ENCODE data around the gene UCN.

DNA sequence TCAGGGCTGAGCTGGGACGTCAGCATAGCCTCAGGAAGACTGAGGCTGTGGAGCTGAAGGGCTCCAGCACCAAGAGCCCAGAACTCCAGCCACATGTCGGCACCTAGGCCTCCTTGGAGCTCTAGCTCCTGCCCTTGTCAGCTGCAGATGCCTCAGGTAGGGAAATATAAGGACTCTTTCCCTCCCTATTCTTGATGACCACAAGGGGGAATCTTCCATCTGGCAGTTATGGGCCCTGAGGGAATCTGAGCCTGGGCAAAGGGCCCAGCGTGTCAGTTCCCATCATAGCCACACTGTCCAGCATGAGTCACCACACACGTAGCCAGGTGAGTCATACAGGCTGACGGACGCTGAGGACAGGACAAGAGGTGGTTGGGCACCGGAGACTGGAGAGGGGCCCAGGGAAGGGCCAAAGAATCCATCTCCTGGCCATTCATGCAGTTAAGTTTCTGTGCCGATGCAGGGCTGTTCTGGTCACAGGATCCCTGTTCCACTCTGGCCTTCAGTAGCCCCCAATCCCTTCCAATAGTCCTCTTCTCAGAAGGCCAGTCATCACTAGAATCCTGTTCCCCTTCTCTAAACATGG is 12.8 kb upstream of the UCN start:
- TF ChIP-seq, protein P1, sequence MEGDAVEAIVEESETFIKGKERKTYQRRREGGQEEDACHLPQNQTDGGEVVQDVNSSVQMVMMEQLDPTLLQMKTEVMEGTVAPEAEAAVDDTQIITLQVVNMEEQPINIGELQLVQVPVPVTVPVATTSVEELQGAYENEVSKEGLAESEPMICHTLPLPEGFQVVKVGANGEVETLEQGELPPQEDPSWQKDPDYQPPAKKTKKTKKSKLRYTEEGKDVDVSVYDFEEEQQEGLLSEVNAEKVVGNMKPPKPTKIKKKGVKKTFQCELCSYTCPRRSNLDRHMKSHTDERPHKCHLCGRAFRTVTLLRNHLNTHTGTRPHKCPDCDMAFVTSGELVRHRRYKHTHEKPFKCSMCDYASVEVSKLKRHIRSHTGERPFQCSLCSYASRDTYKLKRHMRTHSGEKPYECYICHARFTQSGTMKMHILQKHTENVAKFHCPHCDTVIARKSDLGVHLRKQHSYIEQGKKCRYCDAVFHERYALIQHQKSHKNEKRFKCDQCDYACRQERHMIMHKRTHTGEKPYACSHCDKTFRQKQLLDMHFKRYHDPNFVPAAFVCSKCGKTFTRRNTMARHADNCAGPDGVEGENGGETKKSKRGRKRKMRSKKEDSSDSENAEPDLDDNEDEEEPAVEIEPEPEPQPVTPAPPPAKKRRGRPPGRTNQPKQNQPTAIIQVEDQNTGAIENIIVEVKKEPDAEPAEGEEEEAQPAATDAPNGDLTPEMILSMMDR (IDR thresholded peaks at IDR 0.05; ENCODE audit: low read depth, low read length) = no peak
- no peak for TF ChIP-seq EZH2phosphoT487 (IDR thresholded peaks at IDR 0.05; ENCODE audit: low read depth)
